Breast epithelium (tissue), 3 donors: ENCODE results near the gene GAB2.

Experiments
- CTCF ChIP-seq, 3 donors: fragments of 450-650 bp; IDR thresholded peaks; one replicate each; pipeline ENCODE4 v1.5.1; 2016 to 2017; ENCODE audit warnings: antibody characterized with exemption in 3 of 3, mild to moderate bottlenecking in 3 of 3, moderate library complexity in 3 of 3
- POLR2A ChIP-seq: fragments of 450-650 bp; IDR thresholded peaks from one replicate; pipeline ENCODE4 v1.6.1; 2016; ENCODE audit warnings: antibody characterized with exemption, mild to moderate bottlenecking, moderate library complexity

- TF ChIP-seq CTCF (IDR thresholded peaks at IDR 0.05) (no peak), POLR2A (no peak)
Observed at GRCh38 chr11:78241475-78241874, 176.1 kb downstream of the GAB2 start.
